Measurements from ENCODE around the gene MAD1L1. TPM values are rescaled to one million over a fixed set of nuclear protein-coding genes. Genes with fewer than 3 reads are reported as not detected.

Gene MAD1L1
- total and polyA plus RNA-seq, 3 experiments from 2014 or later: 43.6 to 185 (median 47.3) TPM

GRCh38 chr7:2075811-2076210 is 156.9 kb downstream of the MAD1L1 start:
- Mint-ChIP-seq H3K36me3 (peaks cover 0 to 19% (median 5%) of the 10 kb centered on the region in 3 donors), H3K4me1 (peaks cover 0 to 4% (median 2%) of the 10 kb centered on the region in 3 donors), H3K27me3 (no peaks in the 10 kb centered on the region), H3K9me3 (no peaks in the 10 kb centered on the region), H3K4me3 (no peak overlapping the region), H3K27ac (peak overlapping the region in 1 of 8 donors; percentile 47)
- Histone ChIP-seq H3K36me3 (ENCODE audit: insufficient read depth, low read length) (no peaks in the 10 kb centered on the region), H3K9me3 (ENCODE audit: low read length) (no peaks in the 10 kb centered on the region), H3K4me1 (ENCODE audit: insufficient read depth, low read length) (no peaks in the 10 kb centered on the region), H3K27ac (ENCODE audit: low read depth, low read length) (no peak overlapping the region), H3K27me3 (ENCODE audit: insufficient read depth, low read length, poor library complexity, severe bottlenecking) (no peaks in the 10 kb centered on the region), H3K4me3 (ENCODE audit: low read length) (no peak overlapping the region)
- ChIA-PET CTCF (no interaction called here), POLR2A (no interaction called here)
- DNase-seq: no peak

GRCh38 chr7:2074691-2075090 is 158.1 kb downstream of the MAD1L1 start:
- Histone ChIP-seq H3K9me3 (ENCODE audit: low read length) (no peaks in the 10 kb centered on the region), H3K4me1 (ENCODE audit: insufficient read depth, low read length) (no peaks in the 10 kb centered on the region), H3K27ac (ENCODE audit: low read depth, low read length) (no peak overlapping the region), H3K36me3 (ENCODE audit: insufficient read depth, low read length) (no peaks in the 10 kb centered on the region), H3K4me3 (ENCODE audit: low read length) (no peak overlapping the region), H3K27me3 (ENCODE audit: insufficient read depth, low read length, poor library complexity, severe bottlenecking) (no peaks in the 10 kb centered on the region)
- Mint-ChIP-seq H3K27me3 (no peaks in the 10 kb centered on the region), H3K9me3 (no peaks in the 10 kb centered on the region), H3K36me3 (peaks cover 0 to 19% (median 5%) of the 10 kb centered on the region in 3 donors), H3K4me1 (peaks cover 0 to 4% (median 2%) of the 10 kb centered on the region in 3 donors), H3K27ac (no peak overlapping the region), H3K4me3 (no peak overlapping the region)
- ChIA-PET POLR2A (no interaction called here), CTCF (no interaction called here)
- no peak for DNase-seq

- H3K36me3 Mint-ChIP-seq: peaks cover 0 to 20% (median 5%) of the 10 kb centered on the region in 3 donors
- ChIA-PET CTCF (no interaction called here), POLR2A (no interaction called here)
- no peaks in the 10 kb centered on the region for H3K9me3 ChIP-seq (ENCODE audit: low read length)
- H3K27ac ChIP-seq (ENCODE audit: low read depth, low read length): no peak overlapping the region
- no peak overlapping the region for H3K4me3 Mint-ChIP-seq
- H3K27me3 ChIP-seq (ENCODE audit: insufficient read depth, low read length, poor library complexity, severe bottlenecking): no peaks in the 10 kb centered on the region
- H3K27ac Mint-ChIP-seq: no peak overlapping the region
- H3K36me3 ChIP-seq (ENCODE audit: insufficient read depth, low read length): no peaks in the 10 kb centered on the region
- DNase-seq: no peak
- H3K9me3 Mint-ChIP-seq: no peaks in the 10 kb centered on the region
- no peak overlapping the region for H3K4me3 ChIP-seq (ENCODE audit: low read length)
- peaks cover 0 to 4% (median 2%) of the 10 kb centered on the region in 3 donors for H3K4me1 Mint-ChIP-seq
- no peaks in the 10 kb centered on the region for H3K27me3 Mint-ChIP-seq
- H3K4me1 ChIP-seq (ENCODE audit: insufficient read depth, low read length): no peaks in the 10 kb centered on the region
Observed at GRCh38 chr7:2072798-2073197, 159.9 kb downstream of the MAD1L1 start.

DNA sequence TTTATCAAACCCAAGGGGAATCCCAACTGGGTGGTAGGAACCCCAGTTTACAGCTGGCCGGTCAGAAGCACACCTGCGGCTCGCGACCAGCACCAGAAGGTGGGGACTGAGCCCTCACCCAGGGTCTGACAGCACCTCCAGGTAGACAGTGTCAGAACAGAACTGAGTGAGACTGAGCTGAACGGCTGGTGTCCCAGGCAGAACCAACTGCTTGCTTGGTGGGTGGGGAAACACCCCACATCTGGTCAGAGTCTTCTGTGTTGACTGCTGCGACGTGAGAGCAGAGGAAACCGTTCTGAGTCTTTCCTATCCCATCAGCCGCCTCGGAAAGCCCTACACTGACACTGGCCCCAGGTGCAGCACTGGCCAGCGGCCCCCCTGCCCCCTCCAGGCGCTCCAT is 160.7 kb downstream of the MAD1L1 start:
- H3K4me3 Mint-ChIP-seq: no peak overlapping the region

GRCh38 chr7:2071133-2071832 is 161.5 kb downstream of the MAD1L1 start:
- Histone ChIP-seq H3K4me1 (ENCODE audit: insufficient read depth, low read length) (peaks cover 9% of the 10 kb centered on the region), H3K9me3 (ENCODE audit: low read length) (no peaks in the 10 kb centered on the region), H3K27me3 (ENCODE audit: insufficient read depth, low read length, poor library complexity, severe bottlenecking) (no peaks in the 10 kb centered on the region), H3K36me3 (ENCODE audit: insufficient read depth, low read length) (no peaks in the 10 kb centered on the region), H3K4me3 (ENCODE audit: low read length) (no peak overlapping the region), H3K27ac (ENCODE audit: low read depth, low read length) (no peak overlapping the region)
- Mint-ChIP-seq H3K36me3 (peaks cover 0 to 11% (median 0%) of the 10 kb centered on the region in 3 donors), H3K27ac (peak overlapping the region in 1 of 8 donors; percentile 34), H3K27me3 (no peaks in the 10 kb centered on the region), H3K4me1 (peaks cover 3 to 9% (median 5%) of the 10 kb centered on the region in 3 donors), H3K9me3 (no peaks in the 10 kb centered on the region), H3K4me3 (no peak overlapping the region)
- DNase-seq: no peak
- ChIA-PET CTCF (interaction anchor here (0.6 kb wide), 1 partner anchor 708 kb away, joined by 3 read pairs; no protein-coding TSS in a partner anchor), POLR2A (no interaction called here)

More for the DNA sequence above, 160.7 kb downstream of the MAD1L1 start:
- Mint-ChIP-seq H3K9me3 (no peaks in the 10 kb centered on the region), H3K27me3 (no peaks in the 10 kb centered on the region), H3K36me3 (peaks cover 0 to 19% (median 5%) of the 10 kb centered on the region in 3 donors), H3K4me1 (peaks cover 0 to 4% (median 2%) of the 10 kb centered on the region in 3 donors), H3K27ac (peak overlapping the region in 2 of 8 donors; percentile 38 to 58)
- Histone ChIP-seq H3K9me3 (ENCODE audit: low read length) (no peaks in the 10 kb centered on the region), H3K4me3 (ENCODE audit: low read length) (no peak overlapping the region), H3K27me3 (ENCODE audit: insufficient read depth, low read length, poor library complexity, severe bottlenecking) (no peaks in the 10 kb centered on the region), H3K4me1 (ENCODE audit: insufficient read depth, low read length) (peaks cover under 1% of the 10 kb centered on the region), H3K27ac (ENCODE audit: low read depth, low read length) (no peak overlapping the region), H3K36me3 (ENCODE audit: insufficient read depth, low read length) (no peaks in the 10 kb centered on the region)
- DNase-seq: peak in 1 of 5 donors; percentile 21
- ChIA-PET POLR2A (no interaction called here), CTCF (interaction anchor here (0.6 kb wide), 1 partner anchor 709 kb away, joined by 3 read pairs; no protein-coding TSS in a partner anchor)

DNA sequence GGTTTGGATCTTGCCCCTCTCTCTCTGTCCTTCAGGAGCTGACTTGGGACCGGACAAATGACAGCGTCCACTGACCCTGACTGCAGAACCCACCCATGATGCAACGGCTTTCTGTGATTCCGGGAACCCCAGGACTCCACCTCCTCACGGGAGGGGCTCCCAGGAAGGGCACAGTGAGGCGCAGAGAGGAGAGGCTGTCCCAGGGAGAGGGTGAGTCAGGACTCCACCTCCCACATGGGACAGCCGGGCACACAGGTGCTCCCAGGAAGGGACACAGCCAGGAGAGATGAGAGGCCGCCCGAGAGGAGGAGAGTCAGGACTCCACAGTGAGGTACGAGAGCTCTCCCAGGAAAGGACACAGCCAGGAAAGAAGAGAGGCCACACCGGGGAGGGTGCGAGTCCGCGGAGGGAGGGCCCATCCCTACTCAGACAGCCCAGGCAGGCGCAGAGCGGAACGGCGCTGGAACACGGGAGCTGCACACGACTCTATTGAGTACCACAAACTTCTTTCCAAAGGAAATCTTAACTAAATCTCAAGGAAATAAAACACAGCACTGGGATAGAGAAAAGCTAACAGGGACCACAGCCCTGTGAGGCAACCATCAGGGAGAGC is 162.5 kb downstream of the MAD1L1 start:
- H3K27me3 ChIP-seq (ENCODE audit: insufficient read depth, low read length, poor library complexity, severe bottlenecking): no peaks in the 10 kb centered on the region
- no peaks in the 10 kb centered on the region for H3K9me3 Mint-ChIP-seq
- H3K4me3 Mint-ChIP-seq: no peak overlapping the region
- no peak overlapping the region for H3K4me3 ChIP-seq (ENCODE audit: low read length)
- H3K36me3 Mint-ChIP-seq: peaks cover 0 to 6% (median 0%) of the 10 kb centered on the region in 3 donors
- H3K9me3 ChIP-seq (ENCODE audit: low read length): no peaks in the 10 kb centered on the region
- no peaks in the 10 kb centered on the region for H3K27me3 Mint-ChIP-seq
- ChIA-PET CTCF (no interaction called here), POLR2A (no interaction called here)
- no peak overlapping the region for H3K27ac ChIP-seq (ENCODE audit: low read depth, low read length)
- H3K27ac Mint-ChIP-seq: peak overlapping the region in 1 of 8 donors; percentile 12
- no peaks in the 10 kb centered on the region for H3K36me3 ChIP-seq (ENCODE audit: insufficient read depth, low read length)
- H3K4me1 ChIP-seq (ENCODE audit: insufficient read depth, low read length): peaks cover 19% of the 10 kb centered on the region
- H3K4me1 Mint-ChIP-seq: peaks cover 5 to 15% (median 6%) of the 10 kb centered on the region in 3 donors
- no peak for DNase-seq

DNA sequence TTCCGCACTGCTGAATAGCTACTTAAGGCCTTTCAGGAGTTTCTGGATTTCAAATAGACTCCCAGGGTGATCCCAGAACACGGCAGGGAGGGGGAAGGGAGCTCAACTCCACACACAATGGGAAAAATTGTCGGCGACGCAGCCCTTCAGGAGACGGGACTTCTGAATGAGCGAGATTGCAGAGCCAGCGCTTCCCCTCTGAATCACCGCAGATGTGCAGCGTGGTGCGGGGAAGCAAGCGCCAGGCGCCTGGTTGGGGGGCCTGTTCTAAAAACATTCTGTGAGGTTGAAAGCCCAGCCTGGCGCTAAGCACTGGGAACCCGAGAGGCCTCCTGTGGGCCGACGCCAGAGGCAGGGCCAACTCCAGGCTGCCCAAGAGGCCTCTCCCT is 163.3 kb downstream of the MAD1L1 start:
- H3K36me3 ChIP-seq (ENCODE audit: insufficient read depth, low read length): no peaks in the 10 kb centered on the region
- H3K4me3 ChIP-seq (ENCODE audit: low read length): no peak overlapping the region
- H3K27ac ChIP-seq (ENCODE audit: low read depth, low read length): no peak overlapping the region
- H3K9me3 Mint-ChIP-seq: no peaks in the 10 kb centered on the region
- CTCF ChIA-PET: no interaction called here
- POLR2A ChIA-PET: no interaction called here
- no peaks in the 10 kb centered on the region for H3K27me3 Mint-ChIP-seq
- DNase-seq: no peak
- no peaks in the 10 kb centered on the region for H3K27me3 ChIP-seq (ENCODE audit: insufficient read depth, low read length, poor library complexity, severe bottlenecking)
- no peaks in the 10 kb centered on the region for H3K9me3 ChIP-seq (ENCODE audit: low read length)
- H3K4me3 Mint-ChIP-seq: no peak overlapping the region
- H3K4me1 Mint-ChIP-seq: peaks cover 5 to 15% (median 6%) of the 10 kb centered on the region in 3 donors
- H3K27ac Mint-ChIP-seq: no peak overlapping the region
- peaks cover 0 to 6% (median 0%) of the 10 kb centered on the region in 3 donors for H3K36me3 Mint-ChIP-seq
- H3K4me1 ChIP-seq (ENCODE audit: insufficient read depth, low read length): peaks cover 22% of the 10 kb centered on the region

GRCh38 chr7:2068693-2069471 is 163.9 kb downstream of the MAD1L1 start:
- POLR2A ChIA-PET: no interaction called here

More at GRCh38 chr7:2068693-2069471, 163.9 kb downstream of the MAD1L1 start:
- H3K9me3 ChIP-seq (ENCODE audit: low read length): no peaks in the 10 kb centered on the region
- H3K36me3 ChIP-seq (ENCODE audit: insufficient read depth, low read length): no peaks in the 10 kb centered on the region
- Mint-ChIP-seq H3K4me3 (no peak overlapping the region), H3K27me3 (no peaks in the 10 kb centered on the region), H3K27ac (peak overlapping the region in 1 of 8 donors; percentile 1), H3K36me3 (peaks cover 0 to 9% (median 0%) of the 10 kb centered on the region in 3 donors), H3K9me3 (no peaks in the 10 kb centered on the region), H3K4me1 (peaks cover 5 to 15% (median 6%) of the 10 kb centered on the region in 3 donors)
- H3K4me1 ChIP-seq (ENCODE audit: insufficient read depth, low read length): peaks cover 23% of the 10 kb centered on the region
- CTCF ChIA-PET: no interaction called here
- no peak overlapping the region for H3K4me3 ChIP-seq (ENCODE audit: low read length)
- no peak overlapping the region for H3K27ac ChIP-seq (ENCODE audit: low read depth, low read length)
- no peaks in the 10 kb centered on the region for H3K27me3 ChIP-seq (ENCODE audit: insufficient read depth, low read length, poor library complexity, severe bottlenecking)
- no peak for DNase-seq
